ENCODE measurements around the gene JPH4. TPM values are rescaled to one million over a fixed set of nuclear protein-coding genes. Genes with fewer than 3 reads are reported as not detected.
A peak's percentile ranks its signal among the peaks of the same experiment; 100 is the strongest.
"Not testable (repeated sequence)": the region's sequence is repeated elsewhere in the genome, so short reads cannot be mapped to it uniquely, and the experiment has no call there.

Gene JPH4
- total RNA-seq, 2 donors from 2014 or later = not detected

DNA sequence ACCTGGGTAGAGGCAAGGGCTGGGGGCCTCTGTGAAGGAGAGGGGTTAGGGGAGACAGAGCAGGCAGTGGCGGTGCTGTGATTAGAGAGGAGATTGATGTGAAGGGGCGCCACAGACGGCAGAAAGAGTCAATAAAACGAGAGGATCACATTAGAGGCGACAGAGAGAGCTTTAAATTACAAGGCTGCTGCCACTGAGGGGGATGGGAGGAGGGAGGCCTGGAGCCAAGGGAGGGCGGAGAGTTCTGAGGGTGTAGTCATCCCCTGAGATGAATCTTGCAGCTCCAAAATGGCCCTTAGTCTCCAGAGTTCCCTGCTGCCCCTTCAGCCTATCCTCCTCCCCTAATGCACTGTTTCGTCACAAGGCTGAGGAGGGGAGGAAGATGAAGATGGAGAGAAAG, 39.8 kb downstream of the JPH4 start:
- ATAC-seq (no peak), DNase-seq (no peak)
- H3K4me1 Mint-ChIP-seq = peaks cover 13% of the 10 kb centered on the region
- H3K27me3 Mint-ChIP-seq = peaks cover 8% of the 10 kb centered on the region
- H3K27ac Mint-ChIP-seq = no peak overlapping the region
- H3K36me3 Mint-ChIP-seq (ENCODE audit: low read depth) = peaks cover 4% of the 10 kb centered on the region
- H3K9me3 ChIP-seq (ENCODE audit: control insufficient read depth, low read length, poor library complexity, severe bottlenecking) = no peaks in the 10 kb centered on the region
- H3K4me3 Mint-ChIP-seq = no peak overlapping the region

- H3K9me3 ChIP-seq (ENCODE audit: control insufficient read depth, low read length, poor library complexity, severe bottlenecking) = no peaks in the 10 kb centered on the region
- Mint-ChIP-seq H3K36me3 (ENCODE audit: low read depth) (peaks cover 4% of the 10 kb centered on the region), H3K4me1 (peaks cover 13% of the 10 kb centered on the region), H3K27ac (no peak overlapping the region), H3K27me3 (peaks cover 8% of the 10 kb centered on the region), H3K4me3 (no peak overlapping the region)
- no peak for DNase-seq
- no peak for ATAC-seq
Observed at GRCh38 chr14:23538050-23538718, 40.4 kb downstream of the JPH4 start.

DNA sequence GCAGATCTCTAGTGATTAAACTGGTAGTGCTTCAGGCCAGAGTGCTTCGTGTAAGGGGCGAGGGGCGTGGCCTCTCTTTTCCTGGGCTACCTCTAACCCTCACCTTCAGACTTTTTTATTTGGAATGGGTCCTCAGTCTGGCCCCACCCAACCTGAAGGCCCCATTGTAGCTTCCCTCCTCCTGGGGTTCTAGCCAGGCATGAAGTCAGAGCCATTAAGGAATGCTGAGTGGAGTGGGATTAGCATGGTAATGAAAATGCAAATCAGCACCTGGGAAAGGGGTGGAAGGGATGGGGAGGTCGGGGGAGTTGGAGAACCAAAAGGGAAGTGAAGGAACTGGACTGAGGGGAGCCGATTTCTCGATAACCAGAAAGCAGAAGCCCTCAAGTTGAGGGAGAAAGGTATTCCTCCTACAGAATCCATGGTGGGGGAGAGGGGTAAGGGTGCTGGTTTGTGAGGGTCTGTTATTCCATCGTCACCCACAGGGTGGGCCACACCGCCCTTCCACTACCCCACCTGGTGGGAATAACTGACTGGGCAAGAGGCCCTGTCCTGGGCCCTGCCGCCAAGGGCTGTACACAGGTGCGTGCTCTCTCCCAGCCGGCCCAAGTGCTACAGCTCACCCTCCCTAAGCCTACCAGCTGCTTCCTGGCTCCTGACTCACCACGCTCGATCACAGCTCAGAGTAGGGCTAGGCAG, 41.1 kb downstream of the JPH4 start:
- ATAC-seq (no peak), DNase-seq (no peak)
- H3K36me3 Mint-ChIP-seq (ENCODE audit: low read depth) = peaks cover 4% of the 10 kb centered on the region
- peaks cover 13% of the 10 kb centered on the region for H3K4me1 Mint-ChIP-seq
- no peaks in the 10 kb centered on the region for H3K9me3 ChIP-seq (ENCODE audit: control insufficient read depth, low read length, poor library complexity, severe bottlenecking)
- H3K27ac Mint-ChIP-seq = no peak overlapping the region
- no peak overlapping the region for H3K4me3 Mint-ChIP-seq
- H3K27me3 Mint-ChIP-seq = peaks cover 8% of the 10 kb centered on the region

DNA sequence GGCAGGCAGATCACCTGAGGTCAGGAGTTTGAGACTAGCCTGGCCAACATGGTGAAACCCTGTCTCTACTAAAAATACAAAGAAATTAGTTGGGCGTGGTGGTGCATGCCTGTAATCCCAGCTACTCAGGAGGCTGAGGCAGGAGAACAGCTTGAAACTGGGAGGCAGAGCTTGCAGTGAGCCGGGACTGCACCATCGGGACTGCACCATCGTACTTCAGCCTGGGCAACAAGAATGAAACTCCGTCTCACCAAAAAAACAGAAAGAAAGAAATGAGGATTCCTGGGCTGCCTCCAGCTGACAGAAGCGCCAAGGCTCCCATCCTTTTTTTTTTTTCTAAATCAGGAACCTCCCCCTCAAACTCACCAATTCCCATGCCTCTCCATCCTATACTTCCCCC, 41.7 kb downstream of the JPH4 start:
- H3K36me3 Mint-ChIP-seq (ENCODE audit: low read depth); H3K27ac Mint-ChIP-seq; H3K4me3 Mint-ChIP-seq; H3K27me3 Mint-ChIP-seq; ATAC-seq; H3K9me3 ChIP-seq (ENCODE audit: control insufficient read depth, low read length, poor library complexity, severe bottlenecking); DNase-seq: not testable (repeated sequence)
- peaks cover 13% of the 10 kb centered on the region for H3K4me1 Mint-ChIP-seq

- Mint-ChIP-seq H3K4me1 (peaks cover 11% of the 10 kb centered on the region), H3K36me3 (ENCODE audit: low read depth) (no peaks in the 10 kb centered on the region), H3K4me3 (no peak overlapping the region), H3K27ac (no peak overlapping the region), H3K27me3 (no peaks in the 10 kb centered on the region)
- H3K9me3 ChIP-seq (ENCODE audit: control insufficient read depth, low read length, poor library complexity, severe bottlenecking) = no peaks in the 10 kb centered on the region
- ATAC-seq = no peak
- no peak for DNase-seq
Observed at GRCh38 chr14:23536494-23536893, 42.1 kb downstream of the JPH4 start.

GRCh38 chr14:23535943-23536342, 42.6 kb downstream of the JPH4 start:
- Mint-ChIP-seq H3K4me1 (peaks cover 13% of the 10 kb centered on the region), H3K4me3 (no peak overlapping the region), H3K27ac (peak overlapping the region; percentile 19), H3K27me3 (no peaks in the 10 kb centered on the region), H3K36me3 (ENCODE audit: low read depth) (no peaks in the 10 kb centered on the region)
- ATAC-seq (no peak), DNase-seq (no peak)
- no peaks in the 10 kb centered on the region for H3K9me3 ChIP-seq (ENCODE audit: control insufficient read depth, low read length, poor library complexity, severe bottlenecking)

DNA sequence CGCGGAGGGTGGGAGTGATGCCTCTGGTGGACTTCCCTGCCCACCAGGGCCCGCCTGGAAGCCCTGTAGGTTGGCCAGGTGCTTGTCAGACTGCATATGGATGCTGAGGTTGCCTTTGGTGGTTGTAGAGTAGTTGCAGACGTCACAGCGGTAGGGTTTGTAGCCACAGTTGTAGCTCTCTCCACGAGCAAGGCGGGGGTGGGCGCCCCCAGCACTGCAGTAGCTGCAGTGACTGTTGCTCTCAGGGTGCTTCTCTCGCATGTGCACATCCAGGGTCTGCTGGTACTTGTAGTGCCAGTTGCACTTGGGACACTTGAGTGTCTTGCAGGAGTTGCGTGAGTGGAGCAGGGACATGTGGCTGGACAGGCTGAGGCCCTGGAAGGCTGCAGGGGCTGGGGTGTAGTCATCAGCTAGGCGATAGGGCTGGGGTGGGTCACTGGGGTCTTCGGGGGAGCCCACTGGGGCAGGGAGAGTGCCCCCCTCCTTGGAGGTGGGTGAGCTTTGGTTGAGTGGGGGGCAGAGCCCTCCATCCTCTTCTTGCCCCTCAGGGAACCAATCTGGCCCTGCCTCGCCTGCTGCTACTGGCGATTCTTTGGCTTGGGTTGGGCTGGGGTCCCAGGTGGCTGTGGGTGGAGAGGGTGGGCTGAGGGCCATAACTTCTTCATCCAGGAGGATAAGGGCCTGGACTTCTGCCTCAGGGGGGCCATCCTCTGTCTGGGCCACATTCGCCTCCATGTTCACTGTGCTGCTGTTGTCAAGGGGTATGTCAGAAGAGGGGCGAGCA, 44.7 kb downstream of the JPH4 start:
- DNase-seq (no peak), ATAC-seq (no peak)
- Mint-ChIP-seq H3K4me3 (no peak overlapping the region), H3K27me3 (no peaks in the 10 kb centered on the region), H3K4me1 (peaks cover 11% of the 10 kb centered on the region), H3K36me3 (ENCODE audit: low read depth) (no peaks in the 10 kb centered on the region), H3K27ac (no peak overlapping the region)
- no peaks in the 10 kb centered on the region for H3K9me3 ChIP-seq (ENCODE audit: control insufficient read depth, low read length, poor library complexity, severe bottlenecking)

DNA sequence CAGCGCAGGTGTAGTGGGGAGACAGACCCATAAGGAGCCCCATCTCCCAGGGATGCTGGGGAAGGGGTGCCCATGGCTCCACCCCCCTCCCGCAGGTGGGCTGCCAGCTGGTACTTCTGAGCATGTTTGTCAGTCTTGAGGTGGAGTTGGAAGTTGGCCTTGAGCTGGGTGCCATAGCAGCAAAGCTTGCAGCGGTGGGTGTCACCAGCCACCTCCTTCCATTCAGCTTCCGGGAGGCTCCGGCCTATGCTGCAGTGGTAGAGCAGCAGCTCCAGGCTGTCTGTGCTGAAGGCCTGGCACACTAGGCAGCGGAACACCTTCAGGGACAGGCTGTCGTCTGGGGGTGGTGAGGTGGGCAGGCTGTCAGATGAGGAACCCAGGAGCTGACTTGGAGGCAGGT, 45.9 kb downstream of the JPH4 start:
- H3K4me3 Mint-ChIP-seq = no peak overlapping the region
- no peaks in the 10 kb centered on the region for H3K9me3 ChIP-seq (ENCODE audit: control insufficient read depth, low read length, poor library complexity, severe bottlenecking)
- no peak for ATAC-seq
- peaks cover 11% of the 10 kb centered on the region for H3K4me1 Mint-ChIP-seq
- H3K27ac Mint-ChIP-seq = no peak overlapping the region
- DNase-seq = no peak
- no peaks in the 10 kb centered on the region for H3K36me3 Mint-ChIP-seq (ENCODE audit: low read depth)
- H3K27me3 Mint-ChIP-seq = no peaks in the 10 kb centered on the region

GRCh38 chr14:23531391-23531790, 47.2 kb downstream of the JPH4 start:
- Mint-ChIP-seq H3K27ac (no peak overlapping the region), H3K36me3 (ENCODE audit: low read depth) (no peaks in the 10 kb centered on the region), H3K4me3 (no peak overlapping the region), H3K27me3 (no peaks in the 10 kb centered on the region), H3K4me1 (peaks cover 11% of the 10 kb centered on the region)
- ATAC-seq (no peak), DNase-seq (no peak)
- H3K9me3 ChIP-seq (ENCODE audit: control insufficient read depth, low read length, poor library complexity, severe bottlenecking) = no peaks in the 10 kb centered on the region

DNA sequence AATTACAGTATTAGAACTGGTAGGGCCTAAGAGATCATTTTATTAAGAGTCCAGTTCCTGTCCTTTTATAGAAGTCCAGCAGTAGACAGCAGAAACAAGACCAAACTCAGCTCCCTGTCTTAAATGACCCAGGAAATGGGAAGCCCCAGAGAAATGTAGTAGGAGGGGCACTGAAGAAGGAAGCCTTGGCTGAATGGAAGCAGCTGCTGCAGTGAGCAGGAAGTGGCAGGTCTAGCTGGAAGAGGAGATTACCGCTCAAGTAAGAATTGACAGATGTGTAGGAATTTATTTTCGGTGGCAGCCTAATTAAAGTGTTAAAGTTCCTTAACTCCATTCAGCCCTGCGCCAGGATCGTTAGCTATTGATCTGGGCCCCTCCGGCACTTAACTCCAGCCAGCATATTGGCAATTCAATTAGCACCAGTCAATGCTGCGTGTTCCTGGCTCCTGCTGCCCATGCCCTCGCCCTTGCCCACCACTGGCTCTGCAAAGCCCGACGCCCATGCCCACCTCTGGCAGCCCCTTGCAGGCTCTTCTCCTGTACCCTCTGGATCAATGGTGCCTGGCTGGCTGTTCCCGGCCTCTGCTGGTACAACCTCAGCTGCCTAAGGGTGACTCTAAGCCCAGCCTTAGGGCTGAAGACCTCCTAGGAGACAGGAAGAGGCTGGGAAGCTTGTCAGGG, 48.1 kb downstream of the JPH4 start:
- ATAC-seq (no peak), DNase-seq (no peak)
- Mint-ChIP-seq H3K4me3 (no peak overlapping the region), H3K36me3 (ENCODE audit: low read depth) (no peaks in the 10 kb centered on the region), H3K4me1 (peaks cover 11% of the 10 kb centered on the region), H3K27ac (no peak overlapping the region), H3K27me3 (no peaks in the 10 kb centered on the region)
- no peaks in the 10 kb centered on the region for H3K9me3 ChIP-seq (ENCODE audit: control insufficient read depth, low read length, poor library complexity, severe bottlenecking)

- H3K9me3 ChIP-seq (ENCODE audit: control insufficient read depth, low read length, poor library complexity, severe bottlenecking) = no peaks in the 10 kb centered on the region
- no peaks in the 10 kb centered on the region for H3K27me3 Mint-ChIP-seq
- H3K27ac Mint-ChIP-seq = no peak overlapping the region
- no peaks in the 10 kb centered on the region for H3K36me3 Mint-ChIP-seq (ENCODE audit: low read depth)
- DNase-seq (no peak), ATAC-seq (no peak)
- peaks cover 11% of the 10 kb centered on the region for H3K4me1 Mint-ChIP-seq
- H3K4me3 Mint-ChIP-seq = no peak overlapping the region
Observed at GRCh38 chr14:23529016-23529415, 49.6 kb downstream of the JPH4 start.

GRCh38 chr14:23528555-23528954, 50.0 kb downstream of the JPH4 start:
- no peak for ATAC-seq
- no peaks in the 10 kb centered on the region for H3K36me3 Mint-ChIP-seq (ENCODE audit: low read depth)
- no peak overlapping the region for H3K4me3 Mint-ChIP-seq
- H3K27ac Mint-ChIP-seq = peak overlapping the region; percentile 29
- DNase-seq = no peak
- H3K4me1 Mint-ChIP-seq = peaks cover 11% of the 10 kb centered on the region
- H3K9me3 ChIP-seq (ENCODE audit: control insufficient read depth, low read length, poor library complexity, severe bottlenecking) = no peaks in the 10 kb centered on the region
- H3K27me3 Mint-ChIP-seq = no peaks in the 10 kb centered on the region

DNA sequence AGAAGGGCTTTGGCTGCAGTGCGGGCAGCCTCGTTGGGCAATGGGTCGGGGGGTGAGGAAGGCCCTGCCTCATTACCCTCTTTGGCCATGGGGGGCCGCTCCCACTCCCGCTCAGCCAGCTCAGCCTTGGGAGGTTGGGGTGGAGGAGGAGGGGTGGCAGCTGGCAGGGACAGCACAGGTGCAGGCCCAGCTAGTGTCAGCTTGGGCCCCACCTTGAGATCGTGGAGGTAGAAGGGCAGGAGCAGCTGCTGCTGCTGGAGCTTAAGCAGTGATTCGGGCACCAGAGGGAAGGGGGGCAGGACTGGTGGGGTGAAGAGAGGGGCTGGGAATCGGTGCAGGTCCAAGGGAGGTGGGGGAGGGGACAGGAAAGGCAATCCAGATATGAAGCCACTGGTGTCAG, 53.0 kb downstream of the JPH4 start:
- H3K9me3 ChIP-seq (ENCODE audit: control insufficient read depth, low read length, poor library complexity, severe bottlenecking) = no peaks in the 10 kb centered on the region
- no peak for DNase-seq
- no peak for ATAC-seq

More for the DNA sequence above, 53.0 kb downstream of the JPH4 start:
- no peak overlapping the region for H3K4me3 Mint-ChIP-seq
- H3K4me1 Mint-ChIP-seq = peaks cover 9% of the 10 kb centered on the region
- no peaks in the 10 kb centered on the region for H3K27me3 Mint-ChIP-seq
- H3K27ac Mint-ChIP-seq = no peak overlapping the region
- peaks cover 2% of the 10 kb centered on the region for H3K36me3 Mint-ChIP-seq (ENCODE audit: low read depth)

All from T-helper 17 cell (primary cell).